ENCODE data around the gene CAMK1D.

Gene CAMK1D

DNA sequence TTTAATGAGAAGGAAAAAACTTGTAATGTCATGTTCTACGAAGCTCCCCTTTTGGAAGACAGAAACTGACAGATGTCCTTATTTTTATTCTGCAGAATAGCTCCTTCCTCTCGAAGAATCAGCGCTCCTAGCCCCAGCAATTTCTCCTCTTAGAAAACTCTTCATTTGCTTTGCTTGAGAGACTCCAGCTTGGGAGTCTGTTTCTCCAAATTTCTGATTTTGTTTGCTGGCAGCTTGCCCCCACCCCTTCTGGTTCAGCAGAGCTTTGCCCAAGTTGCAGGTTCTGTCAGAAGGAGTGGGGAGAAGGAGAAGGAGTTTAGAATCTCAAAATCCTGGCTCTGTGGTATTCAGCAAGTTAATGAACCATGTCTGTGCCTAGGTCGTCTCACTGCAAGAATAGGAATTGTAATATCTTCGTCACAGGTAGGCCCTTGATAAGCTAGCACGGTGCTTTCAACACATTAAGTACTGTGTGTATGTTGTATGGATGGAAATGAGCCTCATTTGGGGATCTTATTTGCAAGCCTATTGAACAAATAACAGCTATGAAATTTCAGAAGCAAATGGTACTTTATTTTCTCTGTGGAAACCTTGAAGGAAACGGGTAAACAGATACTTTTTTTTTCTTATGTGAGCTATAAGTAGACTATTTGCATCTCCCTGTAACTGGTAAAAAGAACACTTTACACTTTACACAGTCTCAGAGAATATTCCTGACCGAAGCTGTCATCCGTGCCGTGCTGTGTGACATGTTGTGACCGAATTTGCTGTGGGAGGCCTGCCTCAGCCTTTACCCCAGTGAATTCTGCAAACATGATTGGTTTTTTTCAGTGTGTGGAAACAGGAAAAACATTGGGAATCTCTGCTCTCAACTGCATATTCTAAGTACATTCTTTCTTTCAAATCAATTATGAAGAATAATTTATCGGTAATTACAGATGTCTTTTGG lies 290.9 kb downstream of the CAMK1D start:
- no peak for DNase-seq (ENCODE audit: low read depth)
- TF ChIP-seq, protein P1, sequence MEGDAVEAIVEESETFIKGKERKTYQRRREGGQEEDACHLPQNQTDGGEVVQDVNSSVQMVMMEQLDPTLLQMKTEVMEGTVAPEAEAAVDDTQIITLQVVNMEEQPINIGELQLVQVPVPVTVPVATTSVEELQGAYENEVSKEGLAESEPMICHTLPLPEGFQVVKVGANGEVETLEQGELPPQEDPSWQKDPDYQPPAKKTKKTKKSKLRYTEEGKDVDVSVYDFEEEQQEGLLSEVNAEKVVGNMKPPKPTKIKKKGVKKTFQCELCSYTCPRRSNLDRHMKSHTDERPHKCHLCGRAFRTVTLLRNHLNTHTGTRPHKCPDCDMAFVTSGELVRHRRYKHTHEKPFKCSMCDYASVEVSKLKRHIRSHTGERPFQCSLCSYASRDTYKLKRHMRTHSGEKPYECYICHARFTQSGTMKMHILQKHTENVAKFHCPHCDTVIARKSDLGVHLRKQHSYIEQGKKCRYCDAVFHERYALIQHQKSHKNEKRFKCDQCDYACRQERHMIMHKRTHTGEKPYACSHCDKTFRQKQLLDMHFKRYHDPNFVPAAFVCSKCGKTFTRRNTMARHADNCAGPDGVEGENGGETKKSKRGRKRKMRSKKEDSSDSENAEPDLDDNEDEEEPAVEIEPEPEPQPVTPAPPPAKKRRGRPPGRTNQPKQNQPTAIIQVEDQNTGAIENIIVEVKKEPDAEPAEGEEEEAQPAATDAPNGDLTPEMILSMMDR (IDR thresholded peaks at IDR 0.05; ENCODE audit: insufficient read depth, low read depth, low read length, missing control alignments), result no peak
- H3K4me3 ChIP-seq (ENCODE audit: low read depth, low read length), result no peak overlapping the region

DNA sequence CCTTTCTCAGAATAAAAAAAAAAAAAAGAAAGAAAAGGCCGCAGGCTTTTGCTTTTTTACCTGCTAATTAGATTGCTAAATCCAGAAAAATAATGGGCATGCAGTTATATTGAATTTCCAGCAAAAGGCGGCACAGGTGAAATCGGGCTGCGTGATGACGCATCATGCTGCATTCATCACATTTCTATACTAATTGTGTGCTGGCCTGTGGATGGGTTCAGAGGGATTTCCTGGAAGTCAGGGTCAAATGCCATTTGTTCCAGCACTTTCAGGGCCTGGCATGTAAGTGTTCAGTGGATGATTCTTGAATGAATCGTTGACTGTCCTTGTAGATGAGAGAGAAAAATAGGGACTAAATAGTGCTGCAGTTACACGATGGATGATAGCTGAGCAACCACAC lies 292.7 kb downstream of the CAMK1D start:
- DNase-seq (ENCODE audit: low read depth), result no peak
- H3K4me3 ChIP-seq (ENCODE audit: low read depth, low read length), result no peak overlapping the region
- TF ChIP-seq, protein P1 (IDR thresholded peaks at IDR 0.05; ENCODE audit: insufficient read depth, low read depth, low read length, missing control alignments), result no peak

DNA sequence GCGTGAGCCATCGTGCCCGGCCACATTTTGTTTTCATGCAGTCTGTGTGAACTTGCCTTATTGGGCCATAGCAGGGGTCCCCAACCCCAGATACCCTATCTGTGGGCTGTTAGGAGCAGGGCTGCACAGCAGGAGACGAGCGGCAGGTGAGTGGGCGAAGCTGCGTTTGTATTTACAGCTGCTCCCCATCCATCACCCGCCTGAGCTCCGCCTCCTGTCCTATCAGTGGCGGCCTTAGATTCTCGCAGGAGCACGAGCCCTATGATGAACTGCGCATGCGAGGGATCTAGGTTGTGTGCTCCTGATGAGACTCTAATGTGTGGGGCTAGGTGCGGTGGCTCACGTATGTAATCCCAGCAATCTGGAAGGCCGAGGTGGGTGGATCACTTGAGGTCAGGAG lies 293.9 kb downstream of the CAMK1D start:
- no peak for DNase-seq (ENCODE audit: low read depth)
- TF ChIP-seq, protein P1 (IDR thresholded peaks at IDR 0.05; ENCODE audit: insufficient read depth, low read depth, low read length, missing control alignments), result no peak
- no peak overlapping the region for H3K4me3 ChIP-seq (ENCODE audit: low read depth, low read length)

DNA sequence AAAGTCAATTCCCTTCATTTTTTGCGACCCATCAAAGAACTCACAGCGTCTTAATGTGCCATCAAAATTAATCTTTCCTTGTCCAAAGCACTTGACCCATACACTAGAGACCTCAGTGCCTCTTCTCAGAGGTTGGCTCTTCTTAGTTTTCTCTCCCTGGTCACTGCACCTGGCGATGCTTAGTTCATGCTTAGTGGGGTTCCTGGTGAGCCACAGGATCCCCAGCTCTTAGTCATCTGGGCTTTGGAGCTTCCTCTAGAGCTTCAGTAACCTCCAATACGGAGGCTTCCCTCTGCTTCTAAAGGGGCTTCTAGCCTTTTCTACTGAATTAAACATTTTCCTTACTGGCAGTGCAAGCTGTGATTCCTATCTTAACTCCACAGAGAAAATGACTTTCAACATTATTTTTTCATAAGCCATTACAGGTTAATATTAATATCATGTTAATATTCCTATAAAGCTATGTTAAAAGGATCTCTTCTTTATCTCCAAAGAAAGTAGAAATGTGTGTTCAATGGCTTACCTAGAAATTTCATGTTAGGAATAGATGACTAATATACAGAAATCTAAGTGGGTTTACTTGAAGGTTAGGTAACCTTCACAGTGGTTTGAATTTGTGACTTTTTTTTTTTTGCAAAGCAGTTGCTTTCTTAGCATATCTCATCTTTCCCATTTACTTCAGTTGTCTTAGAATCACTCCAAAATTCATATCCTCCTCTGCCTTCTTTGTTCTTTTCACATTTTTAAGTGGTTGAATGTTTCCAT lies 295.2 kb downstream of the CAMK1D start:
- peak; percentile 35 for DNase-seq (ENCODE audit: low read depth)
- TF ChIP-seq, protein P1 (IDR thresholded peaks at IDR 0.05; ENCODE audit: insufficient read depth, low read depth, low read length, missing control alignments), result no peak
- no peak overlapping the region for H3K4me3 ChIP-seq (ENCODE audit: low read depth, low read length)

DNA sequence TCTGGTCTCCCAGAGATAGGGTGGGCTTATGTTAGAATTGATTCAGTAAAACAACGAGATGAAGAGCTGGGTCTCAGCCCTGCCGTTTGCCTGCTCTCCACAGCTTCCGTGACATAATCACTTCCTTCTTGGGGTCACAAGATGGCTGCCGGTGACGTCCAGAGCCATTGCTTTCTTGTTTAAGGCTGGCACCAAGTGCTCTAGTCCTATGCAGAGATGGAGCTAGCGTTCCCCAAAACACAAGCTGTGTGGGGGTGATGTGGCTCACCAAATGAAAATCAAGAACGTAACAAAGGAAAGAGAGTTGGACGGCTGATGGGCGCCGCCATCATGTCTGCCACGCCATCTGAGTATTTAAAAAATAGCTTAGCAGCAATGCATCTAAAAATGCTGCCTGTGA lies 296.1 kb downstream of the CAMK1D start:
- DNase-seq (ENCODE audit: low read depth), result no peak
- TF ChIP-seq, protein P1 (IDR thresholded peaks at IDR 0.05; ENCODE audit: insufficient read depth, low read depth, low read length, missing control alignments), result no peak
- H3K4me3 ChIP-seq (ENCODE audit: low read depth, low read length), result no peak overlapping the region

DNA sequence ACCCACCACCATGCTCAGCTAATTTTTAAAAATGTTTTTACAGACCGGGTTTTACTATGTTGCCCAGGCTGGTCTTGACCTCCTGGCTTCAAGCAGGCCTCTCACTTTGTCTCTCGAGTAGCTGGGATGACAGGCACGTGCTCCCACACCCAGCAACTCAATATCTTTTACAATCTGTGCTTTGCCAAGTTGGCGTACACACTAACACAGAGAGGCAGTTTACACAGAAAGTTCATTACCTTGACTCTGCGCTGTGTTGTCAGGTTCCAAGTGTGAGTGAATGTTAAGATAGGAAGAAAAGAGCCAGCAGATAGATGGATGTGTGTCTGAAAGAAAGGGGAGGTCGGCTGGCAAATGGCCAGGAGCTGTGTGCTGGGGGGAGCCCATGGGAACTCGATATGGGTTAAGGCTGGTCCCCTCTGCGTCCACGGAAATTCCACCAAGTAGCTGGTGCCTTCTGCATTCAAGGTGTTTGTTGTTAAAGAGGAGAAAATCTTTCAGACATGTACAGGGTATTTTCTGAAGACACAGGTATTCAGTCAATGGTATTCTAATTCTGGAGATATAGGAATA lies 299.8 kb downstream of the CAMK1D start:
- TF ChIP-seq, protein P1 (IDR thresholded peaks at IDR 0.05; ENCODE audit: insufficient read depth, low read depth, low read length, missing control alignments), result no peak
- H3K4me3 ChIP-seq (ENCODE audit: low read depth, low read length), result no peak overlapping the region
- DNase-seq (ENCODE audit: low read depth), result no peak
